NCI-H1417 (cell line): ENCODE data around the gene IGF2BP2.
A peak's percentile ranks its signal among the peaks of the same experiment; 100 is the strongest.

Experiments used
- DNase-seq, 3 experiments: peaks; one replicate each; lab custom pipeline; 2025; lab: John Stamatoyannopoulos, UW

Gene IGF2BP2

GRCh38 chr3:185659942-185660921, 164.6 kb downstream of the IGF2BP2 start:
- peak; percentile 79 to 93 (median 84) for DNase-seq

GRCh38 chr3:185658943-185659342, 165.9 kb downstream of the IGF2BP2 start:
- no peak for DNase-seq

GRCh38 chr3:185658504-185658912, 166.3 kb downstream of the IGF2BP2 start:
- no peak for DNase-seq

GRCh38 chr3:185657691-185658503, 166.9 kb downstream of the IGF2BP2 start:
- no peak for DNase-seq

GRCh38 chr3:185657211-185657610, 167.6 kb downstream of the IGF2BP2 start:
- DNase-seq, result no peak

GRCh38 chr3:185656321-185656840, 168.5 kb downstream of the IGF2BP2 start:
- DNase-seq, result no peak

- no peak for DNase-seq
Measured at GRCh38 chr3:185655426-185656320, 169.2 kb downstream of the IGF2BP2 start.

- no peak for DNase-seq
Measured at GRCh38 chr3:185654758-185655145, 170.1 kb downstream of the IGF2BP2 start.

GRCh38 chr3:185653949-185654757, 170.7 kb downstream of the IGF2BP2 start:
- DNase-seq, result no peak

- no peak for DNase-seq
Measured at GRCh38 chr3:185651971-185652370, 172.9 kb downstream of the IGF2BP2 start.

GRCh38 chr3:185649414-185649813, 175.4 kb downstream of the IGF2BP2 start:
- no peak for DNase-seq

- no peak for DNase-seq
Measured at GRCh38 chr3:185648396-185648795, 176.4 kb downstream of the IGF2BP2 start.

GRCh38 chr3:185647880-185648210, 177.0 kb downstream of the IGF2BP2 start:
- no peak for DNase-seq

GRCh38 chr3:185647134-185647879, 177.5 kb downstream of the IGF2BP2 start:
- no peak for DNase-seq

- DNase-seq, result peak in 1 of 3 experiments; percentile 46
Measured at GRCh38 chr3:185646382-185647133, 178.3 kb downstream of the IGF2BP2 start.

- DNase-seq, result peak in 2 of 3 experiments; percentile 70 to 82
Measured at GRCh38 chr3:185645596-185646381, 179.1 kb downstream of the IGF2BP2 start.

GRCh38 chr3:185645191-185645590, 179.7 kb downstream of the IGF2BP2 start:
- DNase-seq, result peak in 2 of 3 experiments; percentile 76 to 80

- DNase-seq, result no peak
Measured at GRCh38 chr3:185640308-185640707, 184.5 kb downstream of the IGF2BP2 start.
